ENCODE measurements around the gene IFNA8.
"Not testable (repeated sequence)": the region's sequence is repeated elsewhere in the genome, so short reads cannot be mapped to it uniquely, and the experiment has no call there.

The IFNA8 gene

DNA sequence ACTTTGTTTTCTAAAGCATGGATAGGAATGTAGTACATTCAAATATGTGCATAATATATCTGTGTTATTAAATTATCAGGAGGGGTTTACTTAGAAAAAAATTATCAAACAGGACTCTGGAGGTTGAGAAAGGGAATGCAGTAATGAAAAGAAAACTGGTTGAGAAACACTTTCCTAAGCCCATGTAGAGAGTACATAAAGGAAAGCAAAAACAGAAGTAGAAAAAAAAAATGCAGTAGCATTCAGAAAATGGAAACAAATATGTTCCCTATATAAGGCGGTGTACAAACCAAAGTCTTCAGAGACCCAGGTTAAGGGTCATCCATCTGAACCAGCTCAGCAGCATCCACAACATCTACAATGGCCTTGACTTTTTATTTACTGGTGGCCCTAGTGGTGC, at the start of gene IFNA8:
TSS of gene IFNA8 (plus strand) at position 301 of the 400 bp plus-strand sequence. CDS start at position 361, 60 bp downstream.
- H3K27me3 Mint-ChIP-seq (ENCODE audit: low read depth), result peaks cover 50% of the 10 kb centered on the region
- H3K36me3 Mint-ChIP-seq (ENCODE audit: low read depth), result no peaks in the 10 kb centered on the region

DNA sequence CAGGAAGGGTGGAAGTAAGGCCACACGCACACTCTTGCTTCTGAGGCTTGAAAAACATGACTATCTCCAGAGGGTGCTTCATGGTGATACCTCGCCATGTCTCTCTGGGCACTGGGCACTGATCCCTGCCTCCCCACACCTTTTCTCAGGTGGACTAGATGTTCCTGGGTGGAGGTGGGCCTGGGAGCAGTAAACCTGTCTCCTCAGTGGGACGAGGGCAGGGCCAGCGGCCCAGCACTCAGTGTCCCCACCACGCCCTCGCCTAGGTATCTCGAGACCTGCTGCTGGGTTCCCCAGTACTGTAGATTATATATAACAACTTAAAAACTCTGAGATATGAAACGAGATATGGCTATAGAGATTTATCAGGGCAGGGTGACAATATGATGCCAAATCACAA, 46.6 kb upstream of the IFNA8 start:
- no peak overlapping the region for H3K27ac Mint-ChIP-seq
- H3K9me3 Mint-ChIP-seq, result no peaks in the 10 kb centered on the region
- H3K4me3 Mint-ChIP-seq, result no peak overlapping the region
- no peaks in the 10 kb centered on the region for H3K36me3 Mint-ChIP-seq (ENCODE audit: low read depth)
- H3K27me3 Mint-ChIP-seq (ENCODE audit: low read depth), result peaks cover 66% of the 10 kb centered on the region
- H3K4me1 Mint-ChIP-seq (ENCODE audit: low read depth), result peaks cover 12% of the 10 kb centered on the region

More for the DNA sequence above, at the start of gene IFNA8:
- H3K4me3 Mint-ChIP-seq, result no peak within 1 kb of the TSS
- no peaks in the 10 kb centered on the region for H3K4me1 Mint-ChIP-seq (ENCODE audit: low read depth)
- H3K27ac Mint-ChIP-seq, result no peak within 1 kb of the TSS
- H3K9me3 Mint-ChIP-seq, result no peaks in the 10 kb centered on the region

DNA sequence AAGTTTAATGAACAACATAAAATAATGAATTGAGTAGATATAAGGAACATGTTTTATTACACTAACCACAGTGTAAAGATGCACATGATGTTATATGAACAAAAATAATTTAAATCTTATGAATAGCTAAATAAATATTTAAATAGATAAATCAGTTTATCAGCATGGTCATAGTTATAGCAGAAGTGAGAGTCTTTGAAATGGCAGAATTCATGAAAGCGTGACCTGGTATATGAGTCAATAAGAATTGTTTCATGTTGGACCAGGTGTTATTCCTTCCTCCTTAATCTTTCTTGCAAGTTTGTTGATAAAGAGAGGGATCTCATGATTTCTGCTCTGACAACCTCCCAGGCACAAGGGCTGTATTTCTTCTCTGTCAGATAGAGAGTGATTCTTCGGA, 41.7 kb upstream of the IFNA8 start:
- H3K9me3 Mint-ChIP-seq; H3K4me3 Mint-ChIP-seq; H3K4me1 Mint-ChIP-seq (ENCODE audit: low read depth); H3K27ac Mint-ChIP-seq; H3K36me3 Mint-ChIP-seq (ENCODE audit: low read depth): not testable (repeated sequence)
- H3K27me3 Mint-ChIP-seq (ENCODE audit: low read depth), result peaks cover 65% of the 10 kb centered on the region

DNA sequence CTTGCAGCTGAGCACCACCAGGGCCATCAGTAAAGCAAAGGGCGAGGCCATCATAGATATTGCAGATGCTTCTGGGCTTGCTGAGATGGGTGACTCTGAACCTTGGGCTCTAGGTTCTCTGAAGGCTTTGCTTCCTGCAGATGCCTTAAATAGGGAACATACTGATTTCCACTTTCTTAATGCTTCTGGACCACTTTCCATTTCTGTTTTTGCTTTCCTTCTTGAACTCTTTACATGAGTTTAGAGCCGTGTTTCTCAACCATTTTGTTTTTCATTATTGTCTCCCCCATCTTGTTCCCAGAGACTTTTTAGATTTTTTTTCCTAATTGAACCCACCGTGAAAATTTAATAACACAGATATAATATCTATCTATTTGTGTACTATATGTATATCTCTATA, 41.0 kb upstream of the IFNA8 start, which contains the start of gene IFNA13:
TSS of gene IFNA13 (minus strand) at position 101 of the 400 bp plus-strand sequence. CDS start at position 54, 47 bp downstream.
- H3K36me3 Mint-ChIP-seq (ENCODE audit: low read depth), result no peaks in the 10 kb centered on the region
- no peaks in the 10 kb centered on the region for H3K9me3 Mint-ChIP-seq
- no peak within 1 kb of the TSS for H3K27ac Mint-ChIP-seq
- H3K4me1 Mint-ChIP-seq (ENCODE audit: low read depth), result no peaks in the 10 kb centered on the region
- H3K4me3 Mint-ChIP-seq, result no peak within 1 kb of the TSS
- H3K27me3 Mint-ChIP-seq (ENCODE audit: low read depth), result peaks cover 61% of the 10 kb centered on the region

DNA sequence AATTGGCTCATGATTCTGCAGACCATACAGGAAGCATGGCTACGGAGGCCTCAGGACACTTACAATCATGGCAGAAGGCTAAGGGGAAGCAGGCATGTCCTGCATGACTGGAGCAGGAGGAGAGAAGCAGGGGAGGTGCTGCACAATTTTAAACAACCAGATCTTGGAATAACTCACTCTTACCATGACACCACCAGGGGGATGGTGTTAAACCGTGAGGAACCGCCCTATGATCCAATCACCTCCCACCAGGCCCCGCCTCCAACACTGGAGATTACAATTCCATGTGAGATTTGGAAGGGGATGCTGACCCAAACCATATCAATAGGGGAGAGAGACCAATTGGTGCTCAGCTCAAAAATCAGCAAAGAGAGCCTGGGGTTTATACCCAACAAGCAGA, 37.5 kb upstream of the IFNA8 start:
- not testable (repeated sequence) for H3K4me3 Mint-ChIP-seq; H3K4me1 Mint-ChIP-seq (ENCODE audit: low read depth); H3K36me3 Mint-ChIP-seq (ENCODE audit: low read depth); H3K9me3 Mint-ChIP-seq; H3K27ac Mint-ChIP-seq
- H3K27me3 Mint-ChIP-seq (ENCODE audit: low read depth), result peaks cover 56% of the 10 kb centered on the region

DNA sequence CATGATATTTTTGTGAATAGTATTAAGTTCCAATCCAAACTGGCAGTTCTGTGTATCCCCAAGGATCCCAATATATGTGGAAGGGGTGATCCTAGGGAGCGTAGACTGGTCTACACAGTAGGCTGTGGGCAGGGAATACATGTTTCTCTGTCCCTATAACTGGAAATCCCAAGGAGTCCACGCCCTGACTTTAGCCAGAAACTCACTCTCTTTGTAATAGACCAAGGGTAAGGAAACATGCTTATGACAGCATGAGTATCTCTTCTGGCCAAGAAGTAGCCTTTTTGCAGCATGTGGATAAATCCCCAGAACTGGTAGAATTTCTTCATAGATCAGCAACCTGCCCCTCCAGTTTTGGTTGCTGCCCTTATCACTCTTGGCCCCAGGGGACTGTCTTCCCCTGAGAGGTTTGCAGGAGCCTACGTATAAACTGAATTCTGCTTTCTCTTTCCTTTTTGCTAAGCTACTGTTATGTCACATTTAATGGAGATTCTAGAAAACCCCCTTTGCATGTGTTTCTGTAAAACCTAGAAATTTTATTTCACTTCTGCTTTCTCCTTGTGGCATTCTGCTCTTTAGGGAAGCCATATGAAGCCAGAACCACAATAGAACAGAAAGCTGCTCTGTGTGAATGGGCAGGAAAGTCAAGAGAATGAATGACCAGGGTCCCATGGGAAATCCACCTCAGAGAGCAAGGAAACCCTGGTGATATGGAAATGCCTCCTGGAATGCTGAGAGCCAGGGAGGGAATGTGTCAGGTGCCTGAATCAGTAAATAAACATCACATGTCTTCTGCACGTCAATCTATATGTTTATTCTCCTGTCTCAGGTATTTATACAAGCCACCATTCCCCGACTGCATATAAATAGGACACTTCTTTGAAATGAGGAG, 27.2 kb upstream of the IFNA8 start:
- Mint-ChIP-seq H3K36me3 (ENCODE audit: low read depth) (no peaks in the 10 kb centered on the region), H3K27ac (no peak overlapping the region), H3K27me3 (ENCODE audit: low read depth) (peaks cover 61% of the 10 kb centered on the region), H3K4me1 (ENCODE audit: low read depth) (peaks cover 14% of the 10 kb centered on the region), H3K9me3 (no peaks in the 10 kb centered on the region), H3K4me3 (no peak overlapping the region)

DNA sequence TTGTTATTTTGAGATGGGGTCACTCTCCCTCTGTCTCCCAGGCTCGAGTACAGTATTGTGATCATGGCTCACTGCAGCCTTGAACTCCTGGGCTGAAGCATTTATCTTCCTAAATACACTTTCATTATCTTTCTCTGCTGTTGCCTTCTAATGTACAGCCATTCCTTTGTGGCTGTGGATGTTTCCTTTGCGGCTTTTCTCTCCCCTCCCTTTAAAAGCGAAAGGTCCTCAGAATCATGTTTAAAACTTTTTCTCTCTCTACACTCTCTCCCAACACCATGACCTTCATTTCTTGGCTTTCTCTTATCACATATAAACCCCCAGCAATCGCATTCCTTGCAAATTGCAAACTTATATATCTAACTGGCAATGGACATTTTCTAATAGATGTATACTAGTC, 25.3 kb upstream of the IFNA8 start:
- Mint-ChIP-seq H3K4me3 (no peak overlapping the region), H3K9me3 (no peaks in the 10 kb centered on the region), H3K4me1 (ENCODE audit: low read depth) (peaks cover 13% of the 10 kb centered on the region), H3K27me3 (ENCODE audit: low read depth) (peaks cover 61% of the 10 kb centered on the region), H3K27ac (no peak overlapping the region), H3K36me3 (ENCODE audit: low read depth) (no peaks in the 10 kb centered on the region)

DNA sequence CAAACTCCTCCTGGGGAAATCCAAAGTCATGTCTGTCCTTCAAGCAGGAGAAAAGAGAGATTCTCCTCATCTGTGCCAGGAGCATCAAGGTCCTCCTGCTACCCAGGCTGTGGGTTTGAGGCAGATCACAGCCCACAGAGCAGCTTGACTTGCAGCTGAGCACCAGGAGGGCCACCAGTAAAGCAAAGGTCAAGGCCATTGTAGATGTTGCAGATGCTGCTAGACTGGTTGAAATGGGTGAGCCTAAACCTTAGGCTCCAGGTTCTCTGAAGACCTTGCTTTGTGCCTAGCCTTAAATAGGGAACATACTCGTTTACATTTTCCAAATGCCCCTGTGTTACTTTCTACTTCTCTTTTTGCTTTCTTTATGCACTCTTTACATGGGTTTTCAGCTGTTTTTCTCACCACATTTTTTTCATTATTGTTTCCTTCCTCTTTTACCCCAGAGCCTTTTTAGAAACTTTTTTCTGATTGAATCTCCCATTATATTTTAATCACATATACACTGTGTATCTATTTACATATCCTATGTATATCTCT, 23.7 kb upstream of the IFNA8 start, which contains the start of gene IFNA2:
TSS of gene IFNA2 (minus strand) at position 268 of the 540 bp plus-strand sequence. CDS start at position 199, 69 bp downstream.
- Mint-ChIP-seq H3K4me1 (ENCODE audit: low read depth) (peaks cover 9% of the 10 kb centered on the region), H3K4me3 (no peak within 1 kb of the TSS), H3K36me3 (ENCODE audit: low read depth) (no peaks in the 10 kb centered on the region), H3K9me3 (no peaks in the 10 kb centered on the region), H3K27me3 (ENCODE audit: low read depth) (peaks cover 58% of the 10 kb centered on the region), H3K27ac (no peak within 1 kb of the TSS)

DNA sequence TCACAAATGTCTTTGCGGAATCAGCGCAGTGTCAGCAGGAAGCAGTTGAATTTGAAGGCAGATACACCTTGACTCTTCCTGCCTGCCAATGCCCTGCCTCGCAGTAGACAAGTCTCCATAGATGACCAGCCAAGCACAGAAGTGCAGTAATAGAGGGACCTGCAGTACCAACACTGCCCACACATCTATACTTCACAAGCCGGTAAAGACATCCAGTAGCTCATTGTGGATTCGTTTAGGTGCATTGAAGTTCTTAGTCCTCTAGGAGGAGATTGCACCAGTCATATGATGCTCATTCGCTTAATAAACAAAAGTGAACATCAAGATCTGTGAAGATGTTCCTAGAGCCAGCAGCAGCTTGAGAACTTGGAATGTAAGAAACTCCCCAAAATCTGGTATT, 16.6 kb upstream of the IFNA8 start:
- Mint-ChIP-seq H3K4me3 (no peak overlapping the region), H3K9me3 (no peaks in the 10 kb centered on the region), H3K27ac (no peak overlapping the region), H3K4me1 (ENCODE audit: low read depth) (peaks cover 3% of the 10 kb centered on the region), H3K27me3 (ENCODE audit: low read depth) (peaks cover 81% of the 10 kb centered on the region), H3K36me3 (ENCODE audit: low read depth) (no peaks in the 10 kb centered on the region)

DNA sequence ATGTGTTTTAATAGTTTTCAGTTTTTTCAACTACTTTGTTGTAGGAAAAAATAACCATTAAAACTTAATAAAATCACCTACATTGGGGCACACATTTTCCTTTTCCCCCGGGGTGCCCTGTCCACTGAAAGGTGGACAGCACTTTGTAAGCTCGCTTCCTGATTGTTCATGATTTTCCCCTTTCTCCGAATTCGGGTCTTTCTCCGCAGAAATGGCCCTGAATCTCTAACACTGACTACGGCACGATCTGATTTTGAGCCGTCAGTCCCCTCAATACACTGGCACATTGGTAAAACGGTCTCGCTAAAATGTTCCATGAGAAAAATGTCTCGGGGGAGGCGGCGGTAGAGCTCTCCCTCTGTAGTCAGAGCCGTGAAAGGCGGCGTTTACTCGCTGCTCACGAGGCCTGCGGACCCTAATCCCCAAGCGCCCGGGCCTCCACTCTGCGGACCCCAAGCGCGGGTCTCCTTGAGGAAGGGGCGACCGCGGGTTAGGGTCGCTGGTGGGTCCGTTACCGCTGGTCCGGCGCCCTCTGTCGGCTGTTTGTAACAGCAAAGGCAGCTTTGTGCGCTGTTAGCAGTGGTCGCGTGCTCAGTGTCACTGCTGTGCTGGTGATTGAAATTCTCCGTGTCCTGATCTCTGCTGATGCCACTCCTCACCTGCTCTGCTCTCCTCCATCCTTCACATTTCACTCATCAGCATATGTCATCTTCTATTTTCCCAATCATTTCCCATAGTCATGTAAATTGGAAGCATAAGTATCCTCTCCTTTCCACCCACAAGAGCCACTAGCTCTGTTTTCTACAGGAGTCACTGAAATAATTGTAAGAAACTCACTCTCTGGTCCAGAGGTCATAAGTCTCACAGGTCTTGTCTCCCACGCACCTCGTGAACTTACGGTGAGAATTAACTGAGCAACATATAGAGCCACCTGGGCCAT, 12.9 kb upstream of the IFNA8 start:
- peaks cover 3% of the 10 kb centered on the region for H3K4me1 Mint-ChIP-seq (ENCODE audit: low read depth)
- H3K27ac Mint-ChIP-seq, result no peak overlapping the region
- H3K27me3 Mint-ChIP-seq (ENCODE audit: low read depth), result peaks cover 84% of the 10 kb centered on the region
- H3K9me3 Mint-ChIP-seq, result no peaks in the 10 kb centered on the region
- no peaks in the 10 kb centered on the region for H3K36me3 Mint-ChIP-seq (ENCODE audit: low read depth)
- peak overlapping the region; percentile 58 for H3K4me3 Mint-ChIP-seq

DNA sequence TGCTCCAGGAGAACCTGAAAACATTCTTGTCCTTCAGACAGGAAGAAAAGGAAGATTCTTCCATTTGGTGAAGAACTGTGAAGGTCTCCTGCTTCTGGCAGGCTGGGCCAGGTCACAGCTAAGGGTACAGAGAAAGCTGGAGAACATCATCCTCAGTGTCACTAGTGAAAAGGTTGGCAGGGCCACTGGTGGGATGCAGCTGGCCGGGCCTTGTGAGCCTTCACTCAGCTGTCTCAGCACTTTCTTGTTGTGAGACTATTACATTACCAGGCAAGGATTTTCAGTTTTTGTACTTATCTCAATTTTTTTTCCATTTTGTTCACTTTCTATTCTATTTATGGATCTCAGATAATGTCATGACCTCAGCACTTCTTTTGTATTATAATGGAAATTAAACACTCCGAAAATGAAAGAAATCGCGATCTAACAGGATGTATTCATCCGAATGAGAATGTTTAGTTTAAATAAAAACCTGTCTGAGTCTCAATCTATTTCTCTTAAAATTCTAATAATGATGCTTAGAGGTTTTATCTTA, 9.9 kb upstream of the IFNA8 start:
- peaks cover 7% of the 10 kb centered on the region for H3K4me1 Mint-ChIP-seq (ENCODE audit: low read depth)
- no peaks in the 10 kb centered on the region for H3K36me3 Mint-ChIP-seq (ENCODE audit: low read depth)
- H3K4me3 Mint-ChIP-seq, result no peak overlapping the region
- H3K27me3 Mint-ChIP-seq (ENCODE audit: low read depth), result peaks cover 85% of the 10 kb centered on the region
- no peak overlapping the region for H3K27ac Mint-ChIP-seq
- no peaks in the 10 kb centered on the region for H3K9me3 Mint-ChIP-seq

DNA sequence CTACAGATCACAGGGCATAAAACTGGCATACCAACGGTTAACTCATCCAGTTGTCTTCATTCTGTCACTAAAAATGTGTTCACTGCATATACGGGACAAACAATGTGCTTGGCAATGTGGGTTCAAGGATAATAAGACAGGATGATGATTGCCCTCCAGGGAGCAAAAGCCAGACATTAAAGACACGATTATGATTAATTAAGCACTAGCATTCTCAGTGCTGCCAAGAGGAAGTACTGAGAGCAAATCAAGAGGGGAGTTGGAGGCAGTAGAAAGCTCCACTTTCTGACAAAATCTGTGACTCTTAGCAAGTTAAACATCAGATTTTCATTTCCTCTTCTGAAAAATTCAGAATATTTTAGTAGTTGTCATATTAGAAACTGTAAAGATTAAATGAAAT, 9.0 kb upstream of the IFNA8 start:
- peaks cover 7% of the 10 kb centered on the region for H3K4me1 Mint-ChIP-seq (ENCODE audit: low read depth)
- no peaks in the 10 kb centered on the region for H3K9me3 Mint-ChIP-seq
- H3K4me3 Mint-ChIP-seq, result no peak overlapping the region
- no peaks in the 10 kb centered on the region for H3K36me3 Mint-ChIP-seq (ENCODE audit: low read depth)
- peaks cover 91% of the 10 kb centered on the region for H3K27me3 Mint-ChIP-seq (ENCODE audit: low read depth)
- no peak overlapping the region for H3K27ac Mint-ChIP-seq

DNA sequence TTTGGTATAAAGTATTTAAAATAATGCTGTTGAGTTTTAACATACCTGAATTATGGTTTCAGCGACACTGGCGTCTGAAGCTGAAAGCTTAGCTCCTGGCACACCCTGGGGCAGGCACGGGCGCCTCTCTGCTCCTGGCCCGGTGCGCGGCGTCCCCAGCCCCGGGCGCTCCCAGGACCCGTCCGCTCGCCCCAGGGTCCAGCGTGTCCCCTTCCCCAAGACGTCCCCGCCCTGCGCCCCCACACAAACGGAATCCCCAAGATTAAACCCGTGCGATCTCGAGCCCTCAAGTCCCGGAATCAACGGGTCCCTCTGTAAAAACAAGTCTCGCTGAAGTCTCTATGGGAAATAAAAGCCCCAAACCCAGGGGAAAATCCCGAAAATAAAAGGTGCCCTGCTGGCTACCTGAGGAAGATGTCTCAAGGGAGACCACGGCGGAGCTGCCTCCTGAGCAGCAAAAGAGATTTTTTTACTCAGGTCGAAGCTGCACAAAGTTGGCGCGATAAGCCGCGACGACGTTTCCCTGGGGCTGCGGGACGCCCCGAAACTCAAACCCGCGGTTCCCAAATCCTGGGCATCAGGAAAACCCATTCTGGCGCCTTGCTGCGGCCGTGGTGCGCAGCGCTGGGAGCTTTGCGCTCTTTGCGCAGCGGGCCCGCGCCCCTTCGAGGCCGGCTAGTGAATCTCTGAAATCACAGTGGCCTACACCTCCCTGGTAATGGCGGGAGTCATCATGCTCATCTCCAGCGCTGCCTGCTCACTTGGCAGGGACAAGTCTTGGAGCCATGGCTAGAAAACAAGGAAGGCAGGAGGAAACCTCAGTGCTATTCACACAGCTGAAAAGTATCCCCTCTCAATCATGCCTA, 6.3 kb upstream of the IFNA8 start:
- H3K27me3 Mint-ChIP-seq (ENCODE audit: low read depth), result peaks cover 83% of the 10 kb centered on the region
- no peaks in the 10 kb centered on the region for H3K9me3 Mint-ChIP-seq
- no peak overlapping the region for H3K27ac Mint-ChIP-seq
- peaks cover 4% of the 10 kb centered on the region for H3K4me1 Mint-ChIP-seq (ENCODE audit: low read depth)
- H3K4me3 Mint-ChIP-seq, result no peak overlapping the region
- H3K36me3 Mint-ChIP-seq (ENCODE audit: low read depth), result no peaks in the 10 kb centered on the region

All from T-helper 1 cell treated with Interleukin-12 subunit alpha and Interleukin-12 subunit beta and Interleukin-4 antibody, amounts not matched to agents 30 μg/mL and 1 μg/mL, for 36 hours (primary cell).